ENCODE results near the gene EHMT2. TPM values are rescaled to one million over a fixed set of nuclear protein-coding genes. Genes with fewer than 3 reads are reported as not detected.

The EHMT2 gene
- total RNA-seq, 1 experiment from 2014 or later: 84.0 TPM

- H3K79me2 ChIP-seq (ENCODE audit: insufficient read depth, low read length): no peaks in the 10 kb centered on the region
- no peaks in the 10 kb centered on the region for H3K9me3 ChIP-seq (ENCODE audit: control insufficient read depth in 1 of 2, insufficient read depth in 1 of 2, low read depth in 1 of 2, low read length in 2 of 2)
- intact Hi-C loops (cut with micrococcal nuclease): no loop called here
- no peak overlapping the region for H2AFZ ChIP-seq (ENCODE audit: low read depth, low read length, poor library complexity, severe bottlenecking)
- H3K27me3 ChIP-seq (ENCODE audit: insufficient read depth, low read length): no peaks in the 10 kb centered on the region
- no peaks in the 10 kb centered on the region for H4K20me1 ChIP-seq (ENCODE audit: insufficient read depth)
- no peak overlapping the region for H3K27ac ChIP-seq (ENCODE audit: low read depth, low read length)
- CTCF ChIA-PET: no interaction called here
- RAD21 ChIA-PET (ENCODE audit: low non-redundant PET in 1 of 2, low total read pairs in 2 of 2, uncharacterized antibody in 2 of 2, unreplicated experiment in 2 of 2): no interaction called here
- no TSS peak for BruUV-seq (replicated peaks)
- no peaks in the 10 kb centered on the region for H3K9me2 ChIP-seq (ENCODE audit: insufficient read depth)
- ATAC-seq: no peak
- POLR2A ChIA-PET: interaction anchor here (0.8 kb wide), 1 partner anchor 11 kb away, joined by 3 read pairs; the partner anchor contains the start of gene NEU1
- no peak overlapping the region for H3K4me3 ChIP-seq (replicated peaks in 1 of 2; ENCODE audit: low read depth in 1 of 2, low read length in 2 of 2)
- H3K4me1 ChIP-seq (ENCODE audit: control insufficient read depth in 1 of 2, insufficient read depth in 2 of 2, low read length in 2 of 2): peaks cover 6% of the 10 kb centered on the region in 2 experiments; a peak in 3 of 4 replicates
- no peaks in the 10 kb centered on the region for H3K36me3 ChIP-seq (ENCODE audit: control insufficient read depth in 1 of 2, insufficient read depth in 2 of 2, low read length in 2 of 2)
- no peak overlapping the region for H3K9ac ChIP-seq (ENCODE audit: low read length)
- TF ChIP-seq EZH2 (IDR thresholded peaks at IDR 0.05) (no peak), POLR2AphosphoS5 (IDR thresholded peaks at IDR 0.05; ENCODE audit: low read depth, low read length) (no peak), SRF (IDR thresholded peaks at IDR 0.05; ENCODE audit: low read depth) (no peak), FOSL1 (IDR thresholded peaks at IDR 0.05; ENCODE audit: low read depth) (no peak), ATF3 (IDR thresholded peaks at IDR 0.05) (no peak), POLR2A (IDR thresholded peaks at IDR 0.05; ENCODE audit: borderline replicate concordance, extremely low read depth, insufficient read depth, insufficient read length) (no peak), JUND (IDR thresholded peaks at IDR 0.05) (no peak), ELF1 (IDR thresholded peaks at IDR 0.05; ENCODE audit: borderline replicate concordance, low read depth) (no peak), CTCF (IDR thresholded peaks at IDR 0.05 in 2 of 3, conservative IDR thresholded peaks at IDR 0.05 in 1 of 3; ENCODE audit: borderline replicate concordance in 1 of 3, insufficient read depth in 1 of 3, low read depth in 2 of 3, low read length in 2 of 3) (no peak), SP1 (IDR thresholded peaks at IDR 0.05; ENCODE audit: low read depth) (no peak), SIN3A (IDR thresholded peaks at IDR 0.05; ENCODE audit: low read depth) (no peak), EZH2phosphoT487 (IDR thresholded peaks at IDR 0.05; ENCODE audit: borderline replicate concordance) (no peak)
- no peak for DNase-seq (ENCODE audit: low read depth, low spot score)
- H3K4me2 ChIP-seq (ENCODE audit: low read length): no peak overlapping the region
Measured at GRCh38 chr6:31874084-31874670, 23.3 kb downstream of the EHMT2 start.

All from HCT116 (cell line).